DOHH2 (cell line): ENCODE measurements around the gene DHX58.

Experiments used
- CTCF ChIP-seq: fragments of 200-600 bp; sonication (generic); IDR thresholded peaks from one replicate; pipeline ENCODE4 v1.5.1; 2014; ENCODE audit warnings: antibody characterized with exemption, mild to moderate bottlenecking, low read depth, low read length; ENCODE audit not compliant: poor library complexity, severe bottlenecking
- EZH2phosphoT487 ChIP-seq: fragments of 200-600 bp; sonication (generic); IDR thresholded peaks from 2 replicates; pipeline ENCODE4 v1.6.1; 2017; ENCODE audit warnings: borderline replicate concordance, mild to moderate bottlenecking, antibody characterized with exemption, low read length, moderate library complexity, mixed read lengths

GRCh38 chr17:42114118-42114517 lies 1.6 kb upstream of the DHX58 start:
- TF ChIP-seq CTCF, result no peak
- no peak for TF ChIP-seq EZH2phosphoT487
